Measurements from ENCODE around the gene MORC1. TPM values are rescaled to one million over a fixed set of nuclear protein-coding genes. Genes with fewer than 3 reads are reported as not detected.

MORC1 gene
- total RNA-seq, 4 donors from 2014 or later: not detected

- Histone ChIP-seq H3K27ac (no peak overlapping the region), H3K4me1 (no peaks in the 10 kb centered on the region), H3K4me3 (no peak overlapping the region), H3K9me3 (no peaks in the 10 kb centered on the region), H3K27me3 (no peaks in the 10 kb centered on the region), H3K36me3 (no peaks in the 10 kb centered on the region)
- ATAC-seq: no peak
- TF ChIP-seq POLR2A (IDR thresholded peaks at IDR 0.05) (no peak), CTCF (IDR thresholded peaks at IDR 0.05 in 4 of 5, conservative IDR thresholded peaks at IDR 0.05 in 1 of 5) (no peak)
- in situ Hi-C loops (cut with MboI; ENCODE audit: low sequenced_read_pairs in 4 of 4) (no loop called here), intact Hi-C loops (cut with DNase I; ENCODE audit: low total_unique reads) (no loop called here)
- no peak for DNase-seq
These were observed 158.9 kb downstream of the MORC1 start for GRCh38 chr3:108959017-108959416.

- no peak within 1 kb of the TSS for H3K4me3 ChIP-seq
- no peak for TF ChIP-seq CTCF (IDR thresholded peaks at IDR 0.05 in 4 of 5, conservative IDR thresholded peaks at IDR 0.05 in 1 of 5)
- TF ChIP-seq POLR2A (IDR thresholded peaks at IDR 0.05): no peak
- H3K36me3 ChIP-seq: no peaks in the 10 kb centered on the region
- H3K27ac ChIP-seq: no peak within 1 kb of the TSS
- in situ Hi-C loops (cut with MboI; ENCODE audit: low sequenced_read_pairs in 4 of 4): no loop called here
- intact Hi-C loops (cut with DNase I; ENCODE audit: low total_unique reads): no loop called here
- DNase-seq (no peak), ATAC-seq (no peak)
- no peaks in the 10 kb centered on the region for H3K4me1 ChIP-seq
- H3K27me3 ChIP-seq: no peaks in the 10 kb centered on the region
- no peaks in the 10 kb centered on the region for H3K9me3 ChIP-seq
These were observed 164.2 kb downstream of the MORC1 start, which contains the start of gene GUCA1C for GRCh38 chr3:108953700-108954099. Gene GUCA1C, minus strand, starts transcription at chr3:108953879. Its CDS starts 117 bp downstream, at chr3:108953762.

GRCh38 chr3:108953210-108953609 lies 164.7 kb downstream of the MORC1 start:
- Histone ChIP-seq H3K4me1 (no peaks in the 10 kb centered on the region), H3K9me3 (no peaks in the 10 kb centered on the region), H3K4me3 (no peak overlapping the region), H3K27me3 (no peaks in the 10 kb centered on the region), H3K36me3 (no peaks in the 10 kb centered on the region), H3K27ac (no peak overlapping the region)
- ATAC-seq (no peak), DNase-seq (no peak)
- in situ Hi-C loops (cut with MboI; ENCODE audit: low sequenced_read_pairs in 4 of 4): no loop called here
- intact Hi-C loops (cut with DNase I; ENCODE audit: low total_unique reads): no loop called here
- TF ChIP-seq CTCF (IDR thresholded peaks at IDR 0.05 in 4 of 5, conservative IDR thresholded peaks at IDR 0.05 in 1 of 5) (no peak), POLR2A (IDR thresholded peaks at IDR 0.05) (no peak)

- H3K4me1 ChIP-seq: no peaks in the 10 kb centered on the region
- intact Hi-C loops (cut with DNase I; ENCODE audit: low total_unique reads) (no loop called here), in situ Hi-C loops (cut with MboI; ENCODE audit: low sequenced_read_pairs in 4 of 4) (no loop called here)
- H3K27ac ChIP-seq: no peak overlapping the region
- H3K9me3 ChIP-seq: no peaks in the 10 kb centered on the region
- ATAC-seq (no peak), DNase-seq (no peak)
- no peaks in the 10 kb centered on the region for H3K36me3 ChIP-seq
- H3K4me3 ChIP-seq: no peak overlapping the region
- no peaks in the 10 kb centered on the region for H3K27me3 ChIP-seq
- TF ChIP-seq POLR2A (IDR thresholded peaks at IDR 0.05) (no peak), CTCF (IDR thresholded peaks at IDR 0.05 in 4 of 5, conservative IDR thresholded peaks at IDR 0.05 in 1 of 5) (no peak)
These were observed 166.0 kb downstream of the MORC1 start for GRCh38 chr3:108951820-108952501.

GRCh38 chr3:108947855-108948254 lies 170.1 kb downstream of the MORC1 start:
- no peaks in the 10 kb centered on the region for H3K9me3 ChIP-seq
- no peaks in the 10 kb centered on the region for H3K4me1 ChIP-seq
- H3K4me3 ChIP-seq: no peak overlapping the region
- in situ Hi-C loops (cut with MboI; ENCODE audit: low sequenced_read_pairs in 4 of 4) (no loop called here), intact Hi-C loops (cut with DNase I; ENCODE audit: low total_unique reads) (no loop called here)
- H3K27ac ChIP-seq: no peak overlapping the region
- H3K36me3 ChIP-seq: no peaks in the 10 kb centered on the region
- H3K27me3 ChIP-seq: no peaks in the 10 kb centered on the region
- ATAC-seq (no peak), DNase-seq (no peak)
- no peak for TF ChIP-seq CTCF (IDR thresholded peaks at IDR 0.05 in 4 of 5, conservative IDR thresholded peaks at IDR 0.05 in 1 of 5)
- TF ChIP-seq POLR2A (IDR thresholded peaks at IDR 0.05): no peak

Measured in gastrocnemius medialis (tissue), 4 donors.